Gastroesophageal sphincter (tissue), 4 donors: ENCODE data around the gene BCL2L2. TPM values are rescaled to one million over a fixed set of nuclear protein-coding genes. Genes with fewer than 3 reads are reported as not detected.
A peak's percentile ranks its signal among the peaks of the same experiment; 100 is the strongest.

Source experiments
- ATAC-seq: fragments of 150-250 bp; one replicate; pipeline ENCODE4 v1.9.1; 2016; ENCODE audit warnings: mild to moderate bottlenecking, moderate library complexity
- H3K27ac ChIP-seq, 4 donors: fragments of 200-600 bp; sonication (generic) in 3 of 4; 1 replicate in 3 of 4; 2 replicates in 1 of 4; pipeline ENCODE4 v1.5.1; 2016 to 2019
- H3K27me3 ChIP-seq: fragments of 200-600 bp; sonication (generic); one replicate; pipeline ENCODE4 v1.5.1; 2019
- H3K36me3 ChIP-seq, 2 donors: fragments of 200-600 bp; sonication (generic); one replicate each; pipeline ENCODE4 v1.5.1; 2019; ENCODE audit warnings: control low read depth in 1 of 2
- H3K4me1 ChIP-seq, 3 donors: fragments of 200-600 bp; sonication (generic); 1 replicate in 2 of 3; 2 replicates in 1 of 3; pipeline ENCODE4 v1.5.1; 2016 to 2019; ENCODE audit warnings: control low read depth in 2 of 3
- H3K4me3 ChIP-seq, 2 donors: fragments of 200-600 bp; sonication (generic); one replicate each; pipeline ENCODE4 v1.5.1; 2019; ENCODE audit warnings: mild to moderate bottlenecking in 1 of 2, moderate library complexity in 1 of 2
- H3K9me3 ChIP-seq, 3 donors: fragments of 200-600 bp; sonication (generic); one replicate each; pipeline ENCODE4 v1.5.1; 2017 to 2019; ENCODE audit warnings: control low read depth in 2 of 3
- CTCF ChIP-seq, 4 experiments: fragments of 200-600 bp in 2 of 4; fragments of 450-650 bp in 2 of 4; sonication (generic) in 1 of 4; IDR thresholded peaks; one replicate each; pipeline ENCODE4 v1.5.1; 2017 to 2019; ENCODE audit warnings: antibody characterized with exemption in 4 of 4, mild to moderate bottlenecking in 2 of 4, moderate library complexity in 2 of 4
- EP300 ChIP-seq: sonication (generic); formaldehyde crosslinking; IDR thresholded peaks from one replicate; pipeline ENCODE4 v1.6.1; 2017; ENCODE audit warnings: antibody characterized with exemption, mild to moderate bottlenecking
- POLR2A ChIP-seq, 2 donors: fragments of 450-650 bp; IDR thresholded peaks; one replicate each; pipeline ENCODE4 v1.6.1; 2017; ENCODE audit warnings: antibody characterized with exemption in 2 of 2, mild to moderate bottlenecking in 2 of 2, moderate library complexity in 1 of 2
- POLR2AphosphoS5 ChIP-seq: sonication (generic); formaldehyde crosslinking; IDR thresholded peaks from one replicate; pipeline ENCODE4 v1.6.1; 2017; ENCODE audit warnings: antibody characterized with exemption
- WGBS, 2 donors: methylation state at CpG; one replicate each; pipeline ENCODE4 v1.1.5; 2018; ENCODE audit warnings: low coverage in 1 of 2; 5-methylcytosine and 5-hydroxymethylcytosine counted together
- total RNA-seq, 4 donors: library from RNA; depleted of rRNA; stranded (reverse); fragments of >200 nt; gene quantifications; one replicate each; pipeline ENCODE4 v1.1.0, GENCODE V29; 2016

Gene BCL2L2
- total RNA-seq, 4 donors from 2014 or later: 99.1 to 157 (median 117) TPM

DNA sequence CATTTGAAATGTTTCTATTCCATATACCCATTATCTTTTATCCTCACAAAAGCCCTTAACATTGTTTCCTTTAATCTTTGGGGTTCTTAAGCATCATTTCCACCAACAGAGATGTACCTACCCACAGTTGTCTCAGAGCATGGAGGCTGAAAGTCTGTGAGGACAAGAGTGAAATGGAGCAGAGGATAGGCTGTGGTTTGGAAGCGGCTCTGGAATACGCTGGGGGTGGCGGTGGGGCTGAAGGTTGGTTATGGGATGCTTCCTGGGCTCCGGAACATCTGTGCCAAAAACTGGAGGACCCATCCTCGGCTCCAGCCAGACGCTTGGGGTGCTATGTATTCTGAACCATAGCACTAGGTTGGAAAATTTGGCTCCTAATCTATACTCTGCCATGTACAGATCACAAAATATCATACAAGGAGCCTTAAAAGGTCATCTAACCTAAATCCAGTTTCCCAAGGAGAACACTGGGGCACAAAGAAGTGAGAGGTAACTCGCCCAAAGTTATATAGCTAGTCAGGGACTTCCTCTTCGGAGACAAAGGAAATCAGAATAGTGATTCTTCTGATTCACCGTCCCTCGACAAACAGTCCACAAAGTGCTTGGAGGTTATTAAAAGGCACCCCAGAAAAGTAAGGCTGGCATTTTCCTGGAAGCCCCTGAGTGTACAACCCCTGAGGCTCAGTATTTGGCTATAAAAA is 6.5 kb upstream of the BCL2L2 start:
- Histone ChIP-seq H3K27me3 (no peaks in the 10 kb centered on the region), H3K9me3 (no peaks in the 10 kb centered on the region), H3K36me3 (peaks cover 0 to 21% of the 10 kb centered on the region in 2 donors), H3K4me3 (peak overlapping the region; percentile 68 to 81), H3K4me1 (peaks cover 5 to 44% (median 6%) of the 10 kb centered on the region in 3 donors), H3K27ac (peak overlapping the region; percentile 97 to 99 (median 98))
- ATAC-seq: no peak
- TF ChIP-seq POLR2AphosphoS5 (no peak), CTCF (IDR thresholded peaks at IDR 0.05) (no peak), POLR2A (IDR thresholded peaks at IDR 0.05) (no peak), EP300 (no peak)
- WGBS, 2 donors: 42 to 51% methylated on average over 4 to 8 of the region's 10 CpGs

GRCh38 chr14:23300687-23301223 is 5.9 kb upstream of the BCL2L2 start:
- Histone ChIP-seq H3K27me3 (no peaks in the 10 kb centered on the region), H3K4me3 (peak overlapping the region; percentile 68 to 81), H3K27ac (peak overlapping the region; percentile 97 to 99 (median 98)), H3K9me3 (no peaks in the 10 kb centered on the region), H3K36me3 (peaks cover 0 to 21% of the 10 kb centered on the region in 2 donors), H3K4me1 (peaks cover 5 to 45% (median 6%) of the 10 kb centered on the region in 3 donors)
- ATAC-seq: no peak
- WGBS, 2 donors: 0% methylated on average over 6 to 8 of the region's 13 CpGs
- no peak for TF ChIP-seq POLR2AphosphoS5

DNA sequence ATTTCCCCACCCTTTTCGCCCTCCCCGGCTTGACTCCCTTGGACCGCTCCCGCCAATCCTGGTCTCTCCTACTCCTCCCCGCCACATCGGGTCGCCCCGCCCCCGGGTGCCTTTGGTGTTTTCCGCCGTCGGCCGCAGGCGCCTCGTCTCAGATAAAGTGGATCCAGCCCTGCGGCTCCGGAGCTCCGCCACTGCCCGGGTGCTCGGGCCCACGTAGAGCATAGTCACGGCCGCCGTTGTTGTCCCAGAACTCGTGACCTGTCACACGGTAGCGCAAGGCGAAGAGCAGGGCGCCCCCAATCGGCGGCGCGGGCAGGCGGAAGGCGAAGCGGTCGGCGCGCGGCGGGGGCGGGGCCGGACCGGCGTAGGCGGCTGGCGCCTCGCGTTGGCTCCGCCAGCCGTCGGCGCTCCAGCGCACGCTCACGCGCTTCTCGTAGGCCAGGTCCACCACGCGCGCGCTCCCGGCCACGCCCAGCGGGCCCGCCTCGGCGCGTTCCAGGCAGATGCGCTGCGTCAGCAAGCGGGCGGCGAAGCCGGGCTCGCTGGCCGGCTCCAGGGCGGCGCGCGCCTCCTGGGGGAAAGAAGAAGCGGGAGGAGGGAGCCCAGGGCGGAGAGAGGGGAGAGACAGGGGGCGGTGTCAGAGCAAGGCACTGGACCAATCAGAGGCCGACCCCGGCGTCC is 5.2 kb upstream of the BCL2L2 start:
- H3K27me3 ChIP-seq: no peaks in the 10 kb centered on the region
- TF ChIP-seq POLR2AphosphoS5 (peak; percentile 67), EP300 (no peak), POLR2A (IDR thresholded peaks at IDR 0.05) (peak; percentile 46 to 69), CTCF (IDR thresholded peaks at IDR 0.05) (peak in 3 of 4 experiments; percentile 78 to 88 (median 88))
- 0 to 6% methylated on average over 1 to 2 of the region's 87 CpGs for WGBS, 2 donors
- H3K9me3 ChIP-seq: no peaks in the 10 kb centered on the region
- peak; percentile 90 for ATAC-seq
- peak overlapping the region; percentile 97 to 99 (median 98) for H3K27ac ChIP-seq
- peaks cover 0 to 21% of the 10 kb centered on the region in 2 donors for H3K36me3 ChIP-seq
- peaks cover 5 to 52% (median 12%) of the 10 kb centered on the region in 3 donors for H3K4me1 ChIP-seq
- H3K4me3 ChIP-seq: peak overlapping the region; percentile 68 to 81

DNA sequence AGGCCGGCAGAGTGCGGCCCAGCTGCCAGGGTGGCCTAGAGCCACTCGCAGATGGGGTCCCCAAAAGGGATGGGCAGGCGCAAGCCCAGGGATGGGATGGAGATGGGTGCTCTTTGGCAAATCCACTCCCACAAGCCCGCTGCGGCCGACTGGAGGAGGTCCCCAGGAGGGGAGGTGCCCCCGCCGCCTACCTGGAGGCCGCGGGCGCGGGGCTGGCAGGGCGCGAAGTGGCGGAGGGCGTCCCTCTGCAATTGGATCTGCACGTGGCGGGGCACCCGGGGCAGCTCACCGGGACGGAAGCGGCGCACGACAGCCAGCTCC is 4.7 kb upstream of the BCL2L2 start:
- H3K9me3 ChIP-seq: no peaks in the 10 kb centered on the region
- H3K36me3 ChIP-seq: peaks cover 0 to 21% of the 10 kb centered on the region in 2 donors
- no peaks in the 10 kb centered on the region for H3K27me3 ChIP-seq
- peaks cover 5 to 53% (median 12%) of the 10 kb centered on the region in 3 donors for H3K4me1 ChIP-seq
- TF ChIP-seq EP300 (no peak), POLR2A (IDR thresholded peaks at IDR 0.05) (peak; percentile 87), CTCF (IDR thresholded peaks at IDR 0.05) (no peak), POLR2AphosphoS5 (peak; percentile 87)
- ATAC-seq: peak; percentile 3
- H3K4me3 ChIP-seq: peak overlapping the region; percentile 41 to 81
- 0% methylated on average over 3 of the region's 25 CpGs; no CpG with 5 or more reads in 1 of the 2 donors for WGBS, 2 donors
- peak overlapping the region; percentile 86 to 99 (median 98) for H3K27ac ChIP-seq
